HG02588 (cell line): ENCODE measurements around the gene UAP1.

Source experiments
- ATAC-seq: cut with Tn5 transposase; IDR thresholded peaks from one replicate; pipeline ENCODE4 v1.9.1; 2021; ENCODE audit warnings: mild to moderate bottlenecking, moderate library complexity; ENCODE audit not compliant: unreplicated experiment

Gene UAP1

GRCh38 chr1:162612606-162613400 lies 51.3 kb downstream of the UAP1 start:
- ATAC-seq = no peak

- ATAC-seq = no peak
Measured at GRCh38 chr1:162616848-162617247, 55.3 kb downstream of the UAP1 start.

- no peak for ATAC-seq
Measured at GRCh38 chr1:162617513-162617912, 56.0 kb downstream of the UAP1 start.

- no peak for ATAC-seq
Measured at GRCh38 chr1:162619076-162619475, 57.6 kb downstream of the UAP1 start.

GRCh38 chr1:162621256-162621655 lies 59.7 kb downstream of the UAP1 start:
- no peak for ATAC-seq

GRCh38 chr1:162625679-162626078 lies 64.2 kb downstream of the UAP1 start:
- no peak for ATAC-seq

GRCh38 chr1:162626094-162626493 lies 64.6 kb downstream of the UAP1 start:
- no peak for ATAC-seq

GRCh38 chr1:162626761-162627160 lies 65.2 kb downstream of the UAP1 start:
- no peak for ATAC-seq

GRCh38 chr1:162627662-162628296 lies 66.3 kb downstream of the UAP1 start:
- ATAC-seq = no peak

- ATAC-seq = no peak
Measured at GRCh38 chr1:162629077-162629627, 67.6 kb downstream of the UAP1 start.

GRCh38 chr1:162629651-162630050 lies 68.1 kb downstream of the UAP1 start:
- no peak for ATAC-seq

- no peak for ATAC-seq
Measured at GRCh38 chr1:162631546-162632191, 70.1 kb downstream of the UAP1 start.

GRCh38 chr1:162632217-162632666 lies 70.7 kb downstream of the UAP1 start, which contains the start of gene DDR2:
Gene DDR2, plus strand, starts transcription at chr1:162632464. Its CDS starts 86,600 bp downstream, at chr1:162719064.
- no peak for ATAC-seq

- no peak for ATAC-seq
Measured at GRCh38 chr1:162632698-162633080, 71.2 kb downstream of the UAP1 start.

GRCh38 chr1:162633081-162633762 lies 71.7 kb downstream of the UAP1 start:
- peak; percentile 47 for ATAC-seq

GRCh38 chr1:162635418-162635817 lies 73.9 kb downstream of the UAP1 start:
- no peak for ATAC-seq

- ATAC-seq = no peak
Measured at GRCh38 chr1:162639718-162640117, 78.2 kb downstream of the UAP1 start.

- ATAC-seq = no peak
Measured at GRCh38 chr1:162641114-162641513, 79.6 kb downstream of the UAP1 start.

GRCh38 chr1:162644986-162645314 lies 83.4 kb downstream of the UAP1 start:
- no peak for ATAC-seq

- no peak for ATAC-seq
Measured at GRCh38 chr1:162645666-162646065, 84.1 kb downstream of the UAP1 start.

- no peak for ATAC-seq
Measured at GRCh38 chr1:162649583-162649982, 88.1 kb downstream of the UAP1 start.
